ENCODE results near the gene RNF169.

RNF169 gene, protein sequence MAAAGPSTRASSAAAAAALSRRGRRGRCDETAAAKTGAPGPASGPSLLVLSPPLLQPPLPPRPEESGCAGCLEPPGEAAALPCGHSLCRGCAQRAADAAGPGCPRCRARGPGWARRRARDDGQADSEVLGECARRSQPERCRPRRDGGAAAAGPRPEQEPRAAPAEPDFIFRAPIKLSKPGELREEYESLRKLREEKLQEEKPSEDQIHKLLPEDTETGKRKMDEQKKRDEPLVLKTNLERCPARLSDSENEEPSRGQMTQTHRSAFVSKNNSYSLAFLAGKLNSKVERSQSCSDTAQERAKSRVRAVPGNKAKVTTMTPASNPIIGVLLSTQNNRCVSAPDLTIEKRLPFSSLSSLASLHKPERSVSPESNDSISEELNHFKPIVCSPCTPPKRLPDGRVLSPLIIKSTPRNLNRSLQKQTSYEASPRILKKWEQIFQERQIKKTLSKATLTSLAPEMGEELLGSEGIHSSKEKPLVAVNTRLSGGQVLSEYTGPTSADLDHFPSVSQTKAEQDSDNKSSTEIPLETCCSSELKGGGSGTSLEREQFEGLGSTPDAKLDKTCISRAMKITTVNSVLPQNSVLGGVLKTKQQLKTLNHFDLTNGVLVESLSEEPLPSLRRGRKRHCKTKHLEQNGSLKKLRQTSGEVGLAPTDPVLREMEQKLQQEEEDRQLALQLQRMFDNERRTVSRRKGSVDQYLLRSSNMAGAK

DNA sequence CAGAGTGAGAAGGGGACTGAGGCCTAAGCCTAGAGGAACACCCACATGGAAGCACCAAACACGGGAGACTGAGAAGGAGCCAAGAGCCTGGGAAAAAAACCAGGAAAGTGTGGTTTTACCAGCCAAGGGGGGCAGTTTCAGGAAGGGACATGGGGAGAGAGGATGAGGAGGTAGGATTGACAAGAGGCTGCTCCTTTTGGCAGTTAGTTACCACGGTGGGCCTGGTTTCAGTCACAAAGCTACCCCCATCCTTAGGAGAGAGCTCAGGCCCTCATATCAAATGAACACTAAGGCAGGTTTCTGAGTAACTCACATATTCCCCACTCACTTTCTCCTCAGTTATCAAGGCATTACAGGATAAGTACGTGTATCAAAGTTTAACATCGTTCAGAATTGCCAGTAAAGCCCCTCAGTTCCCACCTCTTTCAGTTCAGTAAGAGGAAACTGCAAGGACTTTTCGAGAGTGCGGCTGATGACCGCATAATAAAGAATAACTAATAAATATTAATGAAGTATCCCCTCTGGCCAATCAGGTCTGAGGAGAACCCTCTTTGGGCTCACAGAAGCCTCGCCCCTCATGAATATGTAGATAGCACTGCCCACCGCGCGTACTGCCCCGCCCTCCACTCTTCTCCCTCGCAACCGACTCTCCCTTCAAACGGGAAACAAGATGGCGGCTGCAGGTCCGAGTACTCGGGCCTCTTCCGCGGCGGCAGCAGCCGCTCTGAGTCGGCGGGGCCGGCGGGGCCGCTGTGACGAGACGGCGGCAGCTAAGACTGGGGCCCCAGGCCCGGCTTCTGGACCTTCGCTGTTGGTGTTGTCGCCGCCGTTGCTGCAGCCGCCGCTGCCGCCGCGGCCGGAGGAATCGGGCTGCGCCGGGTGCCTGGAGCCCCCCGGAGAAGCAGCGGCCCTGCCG, at the start of gene RNF169:
RNF169 (plus strand) TSS at position 639 of the 916 bp plus-strand sequence; CDS start at position 671, 32 bp downstream.
- peak; percentile 100 for DNase-seq

DNA sequence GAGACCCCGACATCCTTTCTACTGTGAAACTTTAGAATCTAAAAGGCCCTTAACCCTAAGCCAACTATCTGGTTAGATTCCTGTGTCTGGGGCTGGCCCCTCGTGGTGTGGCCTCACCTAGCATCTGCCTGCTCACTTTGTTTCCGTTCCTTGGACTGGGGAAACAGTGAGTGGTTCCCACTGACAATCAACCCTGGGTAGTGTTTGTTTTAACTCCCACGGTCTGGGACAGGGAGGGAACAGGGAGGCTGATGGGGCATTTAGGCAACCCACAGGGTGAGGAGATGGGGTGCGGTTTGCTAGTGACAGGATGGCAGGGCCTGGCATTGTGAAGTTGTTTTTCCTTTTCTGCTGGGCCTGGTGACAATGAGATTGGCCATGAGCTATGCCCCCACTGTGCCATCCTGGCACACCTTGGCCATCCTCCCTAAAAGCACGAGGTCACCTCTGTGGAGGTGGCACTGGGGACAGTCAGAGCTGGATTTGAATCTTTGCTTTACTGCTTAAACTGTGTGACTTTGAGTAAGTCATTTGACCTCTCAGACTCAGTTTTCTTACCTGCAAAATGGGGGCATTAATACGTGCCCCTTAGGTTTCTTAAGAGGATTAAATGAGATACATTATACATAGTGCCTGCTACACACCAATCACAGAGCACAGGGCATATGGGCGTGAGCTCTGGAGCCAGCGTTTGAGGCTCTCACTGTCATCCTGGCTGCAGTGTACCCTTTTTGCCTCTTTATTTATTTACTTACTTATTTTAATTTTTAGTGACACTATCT, 48.8 kb upstream of the RNF169 start:
- DNase-seq, result no peak

DNA sequence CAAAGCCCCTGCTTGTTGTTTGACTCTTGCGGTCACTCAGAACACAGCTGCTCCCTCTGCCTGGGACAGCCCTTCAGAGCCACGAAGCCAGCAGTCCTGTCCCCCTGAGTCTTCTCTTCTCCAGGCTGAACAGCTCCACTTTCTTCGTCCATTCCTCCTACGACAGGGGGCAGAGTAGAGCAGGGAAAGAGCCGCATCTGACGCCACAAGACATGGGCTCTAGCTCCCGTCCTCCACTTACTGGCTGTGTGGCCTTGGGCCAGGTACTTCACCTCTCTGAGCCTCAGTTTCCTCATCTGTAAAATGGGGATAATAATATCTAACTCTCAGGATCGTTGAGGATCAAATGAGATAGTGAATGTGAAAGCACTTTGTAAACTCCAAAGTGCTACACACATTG, 47.3 kb upstream of the RNF169 start:
- no peak for DNase-seq

DNA sequence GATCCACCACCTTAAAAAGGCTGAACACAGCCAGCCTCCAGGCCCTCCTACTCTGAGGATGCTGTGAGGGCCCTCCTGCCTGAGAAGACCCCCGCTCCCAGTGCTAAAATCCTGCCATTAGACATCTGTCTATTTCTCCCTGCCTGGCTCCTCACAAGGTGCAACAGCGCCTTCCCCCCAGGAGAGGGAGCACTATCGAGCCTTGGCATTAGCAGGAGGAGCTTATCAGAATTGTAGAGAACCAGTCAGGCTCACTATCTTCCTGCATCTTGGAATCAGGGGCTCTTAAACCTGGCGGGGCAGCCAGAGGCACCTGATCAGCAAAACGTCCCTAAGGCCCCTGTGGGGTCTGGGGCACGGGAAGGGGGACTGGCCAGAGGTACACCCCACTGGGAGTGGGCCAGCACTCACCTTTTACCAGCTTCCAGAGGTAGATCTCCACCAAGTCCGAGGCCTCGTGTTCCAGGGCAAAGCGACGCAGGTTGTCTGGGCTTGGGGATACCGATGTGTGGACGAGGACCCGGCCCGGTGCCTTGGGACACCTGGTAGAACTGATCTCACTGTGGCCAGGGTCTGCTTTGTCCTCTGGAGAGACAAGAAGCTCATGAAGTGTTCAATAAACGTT, 46.2 kb upstream of the RNF169 start:
- peak; percentile 95 for DNase-seq

DNA sequence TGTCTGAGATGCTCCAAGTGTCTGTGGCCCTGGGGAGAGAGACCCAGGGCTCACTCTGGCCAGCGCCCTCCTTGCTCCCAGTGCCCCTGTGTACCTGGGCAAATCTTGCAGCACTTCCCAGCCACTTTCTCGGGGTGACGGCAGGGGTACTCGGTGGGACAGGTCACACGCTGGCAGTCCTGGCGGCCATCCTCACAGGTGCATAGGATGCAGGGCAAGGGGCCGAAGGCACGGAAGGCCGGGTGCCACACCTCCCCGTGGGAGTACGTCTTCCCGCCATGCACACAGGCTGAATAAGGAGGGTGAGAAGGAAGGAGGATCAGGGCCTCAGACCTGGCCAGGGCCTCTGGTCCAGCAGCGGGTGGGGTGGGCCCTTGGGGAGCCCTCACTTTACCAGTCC, 45.4 kb upstream of the RNF169 start:
- no peak for DNase-seq

DNA sequence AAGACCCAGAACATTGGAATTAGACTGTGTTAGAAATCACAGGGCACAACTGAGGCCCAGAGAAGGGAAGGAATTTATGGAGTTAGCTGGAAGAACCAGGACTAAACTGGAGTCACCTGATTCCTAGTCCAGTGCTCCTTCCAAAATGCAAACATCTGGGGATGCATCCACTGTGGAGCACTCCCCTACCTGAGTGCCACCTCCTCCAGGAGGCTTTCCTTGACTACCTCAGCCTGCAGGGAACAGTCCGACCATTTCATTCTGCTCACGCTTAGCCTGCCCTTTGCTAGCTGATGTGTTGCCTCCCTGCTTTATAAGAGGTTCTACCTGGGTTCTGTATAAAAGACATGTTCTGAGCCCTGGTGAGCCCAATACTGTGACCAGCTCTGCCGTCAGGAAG, 41.5 kb upstream of the RNF169 start:
- DNase-seq, result no peak

DNA sequence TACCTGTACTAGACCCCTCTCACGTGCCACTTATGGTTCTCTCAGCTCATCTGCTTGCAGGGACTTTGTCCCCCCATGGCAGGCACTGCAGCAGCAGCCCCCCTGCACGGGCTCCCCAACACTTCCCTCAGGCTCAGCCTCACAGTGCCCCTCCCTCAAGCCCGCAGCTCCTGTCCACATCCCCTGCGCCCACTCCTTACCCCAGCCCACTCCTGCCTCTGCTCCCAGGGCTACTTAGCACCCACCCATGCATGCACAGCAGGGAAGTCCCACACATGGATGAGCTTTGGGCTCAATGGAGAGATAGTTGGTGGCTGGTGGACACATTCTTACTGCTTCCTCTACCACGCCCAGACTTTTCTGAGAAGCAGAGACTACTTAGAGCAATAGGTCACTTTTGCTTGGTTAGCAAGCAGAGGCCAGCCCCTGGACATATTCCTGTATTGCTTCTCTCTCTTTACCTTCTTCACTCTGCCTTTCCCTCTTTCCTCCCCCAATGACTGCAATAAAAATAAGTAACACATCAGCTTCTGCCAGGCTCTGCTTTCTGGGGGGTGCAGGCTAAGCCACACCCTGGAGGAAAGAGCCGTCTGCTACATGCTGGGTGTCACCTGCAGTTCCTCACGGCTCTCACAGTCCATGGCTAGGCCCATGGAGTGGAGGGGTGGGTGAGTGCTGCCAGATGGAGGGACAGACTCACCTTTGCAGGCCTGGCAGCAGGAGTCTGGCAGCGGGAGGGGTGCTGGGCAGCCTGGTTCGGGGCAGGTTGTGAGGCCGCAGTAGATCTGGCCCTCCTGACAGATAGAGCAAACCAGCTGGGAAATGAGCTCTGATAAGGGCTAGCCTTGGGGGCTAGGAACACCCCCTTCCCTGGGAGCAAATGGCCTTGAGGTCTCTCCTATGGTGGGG, 40.8 kb upstream of the RNF169 start:
- DNase-seq, result peak; percentile 54

DNA sequence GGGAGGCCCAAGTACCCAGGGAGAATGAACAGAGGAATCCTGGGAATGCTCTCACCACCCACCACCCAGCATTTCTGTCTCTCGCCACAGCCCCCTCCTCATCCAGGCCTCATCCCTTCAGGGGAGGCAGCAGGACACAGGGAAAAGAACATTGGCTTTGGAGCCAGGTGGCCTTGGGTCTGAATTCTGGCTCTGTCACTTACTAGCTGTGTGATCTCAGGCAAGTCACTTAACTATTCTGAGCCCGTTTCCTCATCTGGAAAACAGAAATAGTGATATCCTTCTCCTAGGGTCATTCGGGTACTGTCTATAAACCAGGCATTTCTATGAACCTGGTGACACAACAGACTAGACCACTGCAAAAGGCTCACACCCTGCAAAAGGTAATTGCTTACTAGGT, 39.5 kb upstream of the RNF169 start:
- no peak for DNase-seq

DNA sequence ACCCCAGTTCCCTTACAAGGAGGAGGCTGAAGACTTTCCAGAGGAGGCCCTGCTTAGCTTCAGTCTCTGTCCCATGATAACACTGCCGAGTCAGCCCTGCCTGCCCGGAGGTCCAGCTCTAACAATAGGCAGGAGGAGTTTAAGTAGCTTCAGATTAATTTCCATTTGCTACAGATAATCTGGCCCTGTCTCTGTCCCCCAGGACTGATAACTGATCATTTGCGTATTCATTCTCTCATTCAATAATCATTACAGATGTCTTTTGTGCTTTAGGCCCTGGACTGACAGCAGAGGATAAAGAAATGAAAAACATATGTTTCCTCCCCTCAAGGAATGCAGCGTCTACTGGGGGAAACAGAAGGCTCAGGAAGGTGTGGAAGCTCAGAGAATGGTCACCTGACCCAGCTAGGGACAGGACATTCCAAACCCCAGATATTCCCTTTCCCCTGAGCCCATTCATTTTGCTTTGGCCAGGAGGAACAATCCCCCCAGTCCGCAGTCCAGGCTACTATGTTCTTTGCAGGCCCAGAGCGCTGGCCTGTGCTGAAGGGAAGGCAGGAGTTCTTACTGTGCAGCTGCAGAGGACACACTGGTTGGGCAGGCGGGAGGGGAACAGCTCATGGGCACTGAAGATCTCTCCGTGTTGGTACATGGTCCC, 38.2 kb upstream of the RNF169 start:
- DNase-seq, result no peak

DNA sequence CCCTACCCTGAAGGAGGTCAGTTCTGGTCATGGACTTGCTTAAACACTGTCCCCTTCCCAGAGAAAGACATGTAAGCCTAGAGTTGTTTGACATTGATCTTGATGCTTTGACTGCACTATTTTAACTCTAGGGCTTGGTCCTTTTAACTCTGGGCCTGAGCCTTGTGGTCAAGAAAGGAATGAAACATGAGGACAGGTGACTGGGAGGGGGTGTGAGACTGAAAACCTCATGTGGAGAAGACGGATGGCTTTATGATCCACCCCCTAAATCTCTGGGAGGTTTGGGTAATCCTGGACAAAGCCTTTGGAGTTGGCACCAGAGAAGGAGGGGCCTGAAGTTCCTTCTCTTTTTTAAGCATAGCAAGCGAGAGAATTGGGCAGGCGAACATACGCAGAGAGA, 35.0 kb upstream of the RNF169 start:
- no peak for DNase-seq

DNA sequence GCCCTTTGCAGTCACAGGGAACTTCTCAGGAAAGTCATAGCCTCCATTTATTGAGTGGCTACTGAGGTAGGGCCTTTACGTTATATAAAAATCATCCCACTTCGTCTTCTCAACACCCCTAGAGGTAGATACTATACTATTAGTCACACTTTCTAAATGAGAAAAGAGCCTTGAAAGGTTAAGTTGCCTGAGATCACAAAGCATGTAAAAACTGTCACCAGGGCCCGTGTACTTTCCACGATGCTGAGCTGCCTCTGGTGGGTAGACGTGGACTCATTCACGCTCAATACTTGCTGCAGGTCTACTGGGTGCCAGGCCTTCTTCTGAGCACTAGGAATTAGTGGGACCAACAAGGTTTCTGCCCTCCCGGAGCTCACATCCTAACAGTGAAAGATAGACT, 33.7 kb upstream of the RNF169 start:
- DNase-seq, result no peak

DNA sequence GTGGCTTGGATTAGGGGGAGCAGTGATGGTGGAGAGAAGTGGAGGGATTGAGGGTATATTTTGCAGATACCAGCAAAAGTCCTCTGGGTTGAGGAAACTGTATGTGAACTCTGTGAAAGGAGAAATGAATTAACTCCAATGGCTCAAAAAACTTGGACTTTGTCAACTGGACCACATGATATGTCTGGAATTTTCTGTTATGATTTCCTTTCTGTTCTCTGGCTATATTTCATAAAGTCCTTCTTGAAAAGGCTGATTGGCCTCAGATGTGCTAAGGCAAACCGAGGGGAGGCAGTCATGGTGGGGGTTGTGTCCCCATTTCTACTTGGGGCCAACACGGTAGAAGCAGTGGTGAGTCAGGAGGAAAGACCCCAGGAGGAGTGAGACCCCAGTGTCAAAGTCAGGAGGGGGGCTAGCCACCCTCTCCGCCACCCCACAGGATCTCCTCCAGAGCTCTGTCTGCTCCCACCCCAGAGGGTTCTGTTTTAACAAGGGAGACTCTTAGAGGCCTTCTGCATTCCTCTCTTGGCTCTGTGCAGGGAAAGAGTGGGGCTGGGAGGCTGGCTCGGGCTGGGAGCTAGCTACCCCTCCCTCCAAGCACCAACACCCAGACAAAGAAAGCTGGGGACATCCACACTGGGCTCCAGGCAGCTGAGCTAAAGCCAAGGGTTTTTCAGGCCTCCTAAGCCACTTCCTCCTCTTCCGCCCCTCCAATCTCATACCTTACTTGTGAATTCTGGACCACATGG, 31.3 kb upstream of the RNF169 start:
- DNase-seq, result no peak

DNA sequence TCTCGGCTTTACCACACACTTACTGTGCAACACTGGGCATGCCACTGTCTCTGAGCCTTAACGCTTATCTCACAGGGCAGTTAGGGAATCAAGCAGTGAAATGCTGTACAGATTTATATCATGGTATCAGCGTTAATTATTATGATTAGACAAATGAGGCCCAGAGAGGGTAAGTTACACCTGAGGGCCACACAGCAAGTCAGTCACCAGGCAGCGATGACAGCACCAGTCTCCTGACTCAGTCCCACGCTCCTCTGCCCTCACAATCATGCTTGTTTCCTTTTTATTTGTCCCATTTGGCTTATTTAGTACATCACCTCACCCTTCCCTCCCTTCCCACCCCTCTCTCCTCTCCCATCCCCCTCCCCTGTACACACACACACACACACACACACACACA, 29.6 kb upstream of the RNF169 start:
- no peak for DNase-seq

DNA sequence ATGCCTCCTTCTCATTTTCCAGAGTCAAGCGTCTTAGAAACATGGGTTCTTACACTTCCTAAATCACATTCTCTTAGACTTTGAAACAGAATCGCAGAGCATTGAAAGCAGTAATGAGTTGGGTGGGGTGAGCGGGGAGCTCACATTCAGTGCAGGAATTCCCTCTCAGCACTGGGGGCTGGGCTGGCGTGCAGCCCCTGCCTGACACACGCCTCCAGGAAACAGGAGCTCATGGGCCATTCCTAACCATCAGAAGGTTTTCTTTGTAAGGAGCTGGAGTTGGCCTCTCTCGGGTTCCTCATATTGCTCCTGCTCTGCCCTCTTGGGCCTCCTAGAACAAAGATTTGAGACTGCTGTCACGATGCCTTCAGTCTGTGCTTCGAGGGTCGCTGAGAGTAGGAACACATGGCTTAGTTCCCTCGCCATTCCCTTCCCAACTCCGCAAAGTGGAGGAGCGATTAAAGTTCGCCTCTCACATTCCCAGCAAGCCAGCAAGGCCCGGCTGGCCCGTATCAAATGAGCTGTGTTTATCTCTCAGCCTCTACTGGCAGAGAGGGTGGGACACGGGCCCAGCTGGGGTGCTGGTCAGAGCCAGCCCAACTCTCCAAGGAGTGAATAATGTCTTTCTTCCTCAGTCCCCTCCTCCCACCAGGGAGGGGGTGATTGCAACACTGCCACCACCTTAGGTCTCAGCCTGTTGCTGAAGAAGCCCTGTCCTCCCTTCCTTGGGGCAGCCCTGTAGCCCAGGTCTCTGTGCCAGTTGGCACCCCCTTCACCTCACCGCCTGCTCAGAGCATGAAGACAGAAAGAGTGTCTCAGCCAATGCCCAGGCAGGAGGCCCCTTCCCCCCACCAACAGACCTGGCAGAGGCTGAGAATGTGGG, 27.8 kb upstream of the RNF169 start:
- DNase-seq, result no peak

DNA sequence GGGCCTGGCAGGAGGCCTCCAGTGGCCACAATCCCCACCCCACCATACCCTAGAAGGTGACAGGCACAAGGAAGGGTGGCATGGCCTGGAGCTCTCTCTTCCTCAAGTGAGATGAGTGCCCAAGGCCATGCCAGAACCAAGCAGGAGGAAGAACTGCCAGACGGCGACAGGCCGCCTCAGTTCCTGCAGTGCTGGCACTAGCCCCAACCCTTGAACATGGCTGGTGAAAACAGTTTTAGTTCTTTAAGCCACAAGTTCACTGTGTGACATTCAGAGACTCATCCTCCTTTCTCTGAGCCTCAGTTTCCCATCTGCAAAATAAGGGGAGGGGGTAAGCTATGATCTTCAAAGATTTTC, 27.2 kb upstream of the RNF169 start:
- no peak for DNase-seq

DNA sequence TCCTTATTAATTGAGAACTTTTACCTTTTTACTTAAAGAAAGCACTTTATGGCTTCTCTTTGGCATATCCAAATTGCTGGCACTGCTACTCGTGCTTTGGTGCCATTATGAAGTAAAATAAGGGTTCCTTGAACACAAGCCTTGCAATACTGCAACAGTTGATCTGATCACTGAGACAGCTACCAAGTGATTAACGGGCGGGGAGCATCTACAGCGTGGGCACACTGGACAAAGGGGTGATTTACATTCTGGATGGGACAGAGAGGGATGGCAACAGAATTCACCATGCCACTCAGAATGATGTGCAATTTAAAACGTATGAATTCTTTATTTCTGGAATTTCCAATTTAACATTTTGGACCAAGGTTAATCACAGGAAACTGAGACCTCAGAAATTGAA, 25.1 kb upstream of the RNF169 start:
- no peak for DNase-seq

DNA sequence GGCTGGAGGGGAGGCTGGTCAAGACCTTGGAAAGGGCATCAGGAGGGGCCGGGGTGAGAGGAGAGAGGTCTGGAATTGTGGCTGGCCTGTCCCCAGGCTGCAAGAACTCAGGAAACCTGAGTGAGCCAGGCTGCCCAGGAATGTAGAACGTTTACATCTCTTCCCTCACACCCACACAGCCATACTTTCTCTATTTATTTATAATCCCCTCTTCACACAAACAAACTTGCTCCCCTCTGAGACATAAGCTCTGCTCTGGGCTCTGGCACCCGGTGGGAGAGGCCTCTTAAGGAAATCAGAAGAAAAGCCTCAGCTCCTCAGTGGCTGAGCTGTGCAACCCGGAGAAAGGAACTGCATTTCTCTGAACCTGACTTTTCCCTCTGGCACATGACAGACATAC, 22.9 kb upstream of the RNF169 start:
- no peak for DNase-seq

DNA sequence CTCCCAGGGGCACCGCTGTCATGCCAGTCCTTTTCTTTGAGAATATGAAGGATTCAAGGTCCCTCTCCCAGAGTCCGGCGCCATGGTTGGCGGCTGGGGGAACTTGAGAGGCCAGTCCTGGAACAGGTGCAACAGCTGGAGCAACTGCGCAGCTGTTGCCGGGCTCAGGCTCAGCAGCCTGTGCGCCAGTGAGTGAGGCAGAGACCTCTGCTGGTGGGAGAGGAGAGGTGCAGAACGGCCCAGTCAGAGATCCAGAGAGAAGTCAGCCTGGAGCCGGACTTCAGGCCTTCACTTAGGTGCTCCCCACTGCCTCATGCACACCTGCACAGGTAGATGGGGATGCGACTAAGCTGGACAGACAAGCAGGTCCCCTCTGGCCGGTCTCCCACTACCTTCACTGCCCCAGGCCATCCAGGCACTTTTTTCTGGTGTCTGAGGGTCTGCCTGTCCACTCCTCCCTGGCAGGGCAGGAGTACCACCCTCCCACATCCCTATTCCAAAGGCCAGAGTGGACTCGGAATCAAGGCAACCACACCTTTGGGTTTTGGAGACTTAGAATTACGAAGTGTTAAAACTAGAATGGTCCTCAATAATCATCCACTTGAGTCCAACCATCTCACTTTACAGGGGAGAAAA, 22.0 kb upstream of the RNF169 start:
- peak; percentile 95 for DNase-seq

All from OCI-M1 (cell line).